ENCODE data around the gene YAF2. TPM values are rescaled to one million over a fixed set of nuclear protein-coding genes. Genes with fewer than 3 reads are reported as not detected.

The YAF2 gene
- total RNA-seq, 3 donors from 2014 or later (not counting 1 experiment from before 2014, with no cell fraction given), result 96.2 to 124 (median 101) TPM

DNA sequence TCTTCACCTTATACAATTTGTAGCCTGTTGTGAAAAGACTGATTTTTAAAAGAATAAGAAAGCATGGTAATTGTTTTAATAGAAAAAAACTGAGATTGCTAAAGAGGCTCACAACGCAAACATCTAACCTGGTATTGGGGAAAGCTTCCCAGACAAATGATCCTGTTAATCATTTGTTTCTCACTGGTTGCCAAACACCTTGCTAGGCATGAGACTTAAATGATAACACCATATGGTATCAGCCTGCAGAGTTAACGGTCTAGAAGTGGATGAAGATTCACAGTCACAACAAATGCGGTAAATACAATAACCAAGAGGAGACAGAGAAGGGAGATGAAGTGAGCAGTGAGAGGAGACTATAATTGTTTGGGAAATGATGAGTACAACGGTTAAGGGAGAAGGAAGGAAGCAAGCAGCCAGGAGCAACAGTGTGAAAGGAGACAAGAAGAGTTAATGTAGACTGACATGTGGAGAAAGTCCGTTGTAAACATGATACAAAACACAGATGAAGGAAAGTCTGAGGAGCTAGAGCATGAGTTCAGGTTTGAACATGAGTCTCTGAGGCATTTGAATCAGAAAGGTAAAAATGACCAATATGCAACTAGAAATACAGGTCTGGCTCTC is 113.2 kb downstream of the YAF2 start:
- Histone ChIP-seq H3K27ac (ENCODE audit: low read length) (no peak overlapping the region), H3K27me3 (ENCODE audit: control insufficient read depth, insufficient read depth, low read length) (no peaks in the 10 kb centered on the region), H3K4me3 (ENCODE audit: low read length) (no peak overlapping the region), H3K36me3 (ENCODE audit: control insufficient read depth, insufficient read depth, low read length) (no peaks in the 10 kb centered on the region), H3K4me1 (ENCODE audit: control insufficient read depth, insufficient read depth, low read length) (no peaks in the 10 kb centered on the region), H3K9me3 (ENCODE audit: control insufficient read depth, insufficient read depth, low read length) (no peaks in the 10 kb centered on the region)
- 58% methylated on average over 5 of the region's 5 CpGs for WGBS (ENCODE audit: insufficient coverage)
- ATAC-seq (no peak), DNase-seq (no peak)
- Mint-ChIP-seq H3K27ac (no peak overlapping the region), H3K4me1 (peaks cover 4 to 21% of the 10 kb centered on the region in 2 donors), H3K36me3 (no peaks in the 10 kb centered on the region), H3K27me3 (ENCODE audit: low read depth in 2 of 2) (no peaks in the 10 kb centered on the region), H3K4me3 (no peak overlapping the region), H3K9me3 (no peaks in the 10 kb centered on the region)
- intact Hi-C loops (cut with micrococcal nuclease), result no loop called here
- TF ChIP-seq, protein P1, sequence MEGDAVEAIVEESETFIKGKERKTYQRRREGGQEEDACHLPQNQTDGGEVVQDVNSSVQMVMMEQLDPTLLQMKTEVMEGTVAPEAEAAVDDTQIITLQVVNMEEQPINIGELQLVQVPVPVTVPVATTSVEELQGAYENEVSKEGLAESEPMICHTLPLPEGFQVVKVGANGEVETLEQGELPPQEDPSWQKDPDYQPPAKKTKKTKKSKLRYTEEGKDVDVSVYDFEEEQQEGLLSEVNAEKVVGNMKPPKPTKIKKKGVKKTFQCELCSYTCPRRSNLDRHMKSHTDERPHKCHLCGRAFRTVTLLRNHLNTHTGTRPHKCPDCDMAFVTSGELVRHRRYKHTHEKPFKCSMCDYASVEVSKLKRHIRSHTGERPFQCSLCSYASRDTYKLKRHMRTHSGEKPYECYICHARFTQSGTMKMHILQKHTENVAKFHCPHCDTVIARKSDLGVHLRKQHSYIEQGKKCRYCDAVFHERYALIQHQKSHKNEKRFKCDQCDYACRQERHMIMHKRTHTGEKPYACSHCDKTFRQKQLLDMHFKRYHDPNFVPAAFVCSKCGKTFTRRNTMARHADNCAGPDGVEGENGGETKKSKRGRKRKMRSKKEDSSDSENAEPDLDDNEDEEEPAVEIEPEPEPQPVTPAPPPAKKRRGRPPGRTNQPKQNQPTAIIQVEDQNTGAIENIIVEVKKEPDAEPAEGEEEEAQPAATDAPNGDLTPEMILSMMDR (IDR thresholded peaks at IDR 0.05), result no peak

DNA sequence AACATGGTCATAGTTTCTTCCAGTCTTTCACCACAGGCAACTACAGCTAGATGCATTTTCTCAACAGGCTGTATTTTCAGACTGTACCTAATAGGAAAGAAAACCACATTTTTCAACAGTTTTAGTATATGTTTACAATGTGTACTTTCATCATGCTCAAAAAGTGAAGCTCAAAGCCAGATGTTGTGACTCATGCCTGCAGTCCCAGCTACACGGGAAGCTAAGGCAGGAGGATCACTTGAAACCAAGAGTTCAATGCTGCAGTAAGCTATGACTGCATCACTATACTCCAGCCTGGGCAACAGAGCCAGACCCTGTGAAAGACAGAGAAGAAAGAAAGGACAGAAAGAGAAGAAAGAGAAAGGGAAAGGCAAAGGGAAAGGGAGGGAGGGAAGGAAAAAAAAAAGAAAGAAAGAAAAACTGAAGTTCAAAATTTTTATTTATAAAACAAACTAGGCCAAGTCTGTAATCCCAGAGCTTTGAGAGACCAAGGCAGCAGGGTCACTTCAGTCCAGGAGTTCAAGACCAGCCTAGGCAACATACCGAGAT is 118.9 kb downstream of the YAF2 start:
- TF ChIP-seq, protein P1 (IDR thresholded peaks at IDR 0.05), result no peak
- H3K27me3 ChIP-seq (ENCODE audit: control insufficient read depth, insufficient read depth, low read length), result no peaks in the 10 kb centered on the region
- peaks cover 27 to 34% of the 10 kb centered on the region in 2 donors for H3K4me1 Mint-ChIP-seq
- intact Hi-C loops (cut with micrococcal nuclease), result no loop called here
- no peaks in the 10 kb centered on the region for H3K4me1 ChIP-seq (ENCODE audit: control insufficient read depth, insufficient read depth, low read length)
- peaks cover 2 to 3% of the 10 kb centered on the region in 2 donors for H3K9me3 Mint-ChIP-seq
- H3K27ac ChIP-seq (ENCODE audit: low read length), result no peak overlapping the region
- H3K27ac Mint-ChIP-seq, result peak overlapping the region; percentile 41 to 56
- WGBS (ENCODE audit: insufficient coverage), result 75% methylated on average over 2 of the region's 2 CpGs
- H3K4me3 Mint-ChIP-seq, result no peak overlapping the region
- no peak for ATAC-seq
- no peak overlapping the region for H3K4me3 ChIP-seq (ENCODE audit: low read length)
- no peaks in the 10 kb centered on the region for H3K27me3 Mint-ChIP-seq (ENCODE audit: low read depth in 2 of 2)
- DNase-seq, result no peak
- H3K9me3 ChIP-seq (ENCODE audit: control insufficient read depth, insufficient read depth, low read length), result no peaks in the 10 kb centered on the region
- H3K36me3 ChIP-seq (ENCODE audit: control insufficient read depth, insufficient read depth, low read length), result peaks cover 8% of the 10 kb centered on the region
- peaks cover 5% of the 10 kb centered on the region for H3K36me3 Mint-ChIP-seq

DNA sequence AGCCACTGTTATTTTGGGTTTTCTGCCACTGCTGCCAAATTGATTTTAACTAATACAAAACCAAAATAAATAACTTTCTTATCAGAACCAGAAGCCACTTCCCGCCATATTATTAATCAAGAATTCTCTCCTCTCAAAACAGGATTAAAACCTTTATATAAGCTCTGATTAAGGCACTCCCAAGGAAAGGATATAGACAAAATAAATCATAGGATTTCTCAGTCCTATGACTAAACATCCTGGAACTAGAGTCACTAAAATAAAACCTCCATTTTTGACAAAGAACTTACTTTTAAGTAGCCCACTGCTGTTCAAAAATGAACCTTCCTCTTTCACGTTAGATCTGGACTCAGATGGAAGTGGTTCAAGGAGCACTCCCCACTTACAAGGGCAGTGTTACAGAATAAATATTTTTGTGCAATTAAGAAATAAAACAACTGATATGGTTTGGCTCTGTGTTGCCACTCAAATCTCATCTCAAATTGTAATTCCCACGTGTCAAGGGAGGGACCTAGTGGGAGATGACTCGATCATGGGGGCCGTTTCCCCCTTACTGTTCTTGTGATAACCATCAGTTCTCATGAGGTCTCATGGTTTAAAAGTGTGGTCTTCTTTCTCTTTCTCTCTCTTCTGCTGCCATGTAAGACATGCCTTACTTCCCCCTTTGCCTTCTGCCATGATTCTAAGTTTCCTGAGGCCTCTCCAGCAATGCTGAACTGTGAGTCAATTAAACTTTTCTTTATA is 119.7 kb downstream of the YAF2 start:
- Mint-ChIP-seq H3K27me3 (ENCODE audit: low read depth in 2 of 2) (no peaks in the 10 kb centered on the region), H3K27ac (peak overlapping the region; percentile 41 to 56), H3K36me3 (peaks cover 11% of the 10 kb centered on the region), H3K9me3 (peaks cover 5 to 6% of the 10 kb centered on the region in 2 donors), H3K4me3 (no peak overlapping the region), H3K4me1 (peaks cover 32 to 39% of the 10 kb centered on the region in 2 donors)
- ATAC-seq (peak in 2 of 3 donors; percentile 52 to 53), DNase-seq (no peak)
- no peaks in the 10 kb centered on the region for H3K27me3 ChIP-seq (ENCODE audit: control insufficient read depth, insufficient read depth, low read length)
- 57% methylated on average over 4 of the region's 5 CpGs for WGBS (ENCODE audit: insufficient coverage)
- H3K4me1 ChIP-seq (ENCODE audit: control insufficient read depth, insufficient read depth, low read length), result no peaks in the 10 kb centered on the region
- no peaks in the 10 kb centered on the region for H3K9me3 ChIP-seq (ENCODE audit: control insufficient read depth, insufficient read depth, low read length)
- no peak overlapping the region for H3K4me3 ChIP-seq (ENCODE audit: low read length)
- TF ChIP-seq, protein P1 (IDR thresholded peaks at IDR 0.05), result no peak
- intact Hi-C loops (cut with micrococcal nuclease), result no loop called here
- peaks cover 8% of the 10 kb centered on the region for H3K36me3 ChIP-seq (ENCODE audit: control insufficient read depth, insufficient read depth, low read length)
- H3K27ac ChIP-seq (ENCODE audit: low read length), result no peak overlapping the region
